HG03108 (cell line): ENCODE measurements around the gene CD300LD.
"Not testable (repeated sequence)": the region's sequence is repeated elsewhere in the genome, so short reads cannot be mapped to it uniquely, and the experiment has no call there.

Source experiments
- ATAC-seq: cut with Tn5 transposase; IDR thresholded peaks from one replicate; pipeline ENCODE4 v1.9.1; 2021; ENCODE audit warnings: moderate library complexity; ENCODE audit not compliant: unreplicated experiment

Gene CD300LD

DNA sequence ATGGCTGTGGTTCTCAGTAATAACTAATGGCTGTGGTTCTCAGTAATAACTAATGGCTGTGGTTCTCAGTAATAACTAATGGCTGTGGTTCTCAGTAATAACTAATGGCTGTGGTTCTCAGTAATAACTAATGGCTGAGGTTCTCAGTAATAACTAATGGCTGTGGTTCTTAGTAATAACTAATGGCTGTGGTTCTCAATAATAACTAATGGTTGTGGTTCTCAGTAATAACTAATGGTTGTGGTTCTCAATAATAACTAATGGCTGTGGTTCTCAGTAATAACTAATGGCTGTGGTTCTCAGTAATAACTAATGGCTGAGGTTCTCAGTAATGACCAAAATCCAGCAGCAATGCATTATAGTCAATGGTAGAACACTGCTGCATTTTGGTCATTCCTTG, 18.4 kb downstream of the CD300LD start:
- not testable (repeated sequence) for ATAC-seq

DNA sequence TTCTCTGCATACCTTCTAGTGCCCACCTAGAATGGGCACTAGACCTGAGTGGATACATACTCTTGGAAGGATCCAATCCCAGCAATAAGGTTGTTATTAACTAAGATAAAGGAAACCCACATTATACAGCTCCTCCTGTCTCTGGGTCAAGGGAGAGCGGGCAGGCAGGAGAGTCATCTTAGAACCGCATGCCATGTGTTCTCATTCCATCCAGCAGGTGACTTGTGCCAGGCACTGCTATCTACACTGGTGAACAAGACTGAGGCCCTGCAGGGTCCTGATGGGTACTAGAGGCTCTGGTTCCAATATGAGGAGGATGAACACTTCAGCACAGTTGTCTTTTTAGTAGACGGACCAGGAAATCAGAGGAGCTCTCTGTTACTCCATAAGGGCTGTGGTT, 18.9 kb downstream of the CD300LD start:
- ATAC-seq, result no peak

DNA sequence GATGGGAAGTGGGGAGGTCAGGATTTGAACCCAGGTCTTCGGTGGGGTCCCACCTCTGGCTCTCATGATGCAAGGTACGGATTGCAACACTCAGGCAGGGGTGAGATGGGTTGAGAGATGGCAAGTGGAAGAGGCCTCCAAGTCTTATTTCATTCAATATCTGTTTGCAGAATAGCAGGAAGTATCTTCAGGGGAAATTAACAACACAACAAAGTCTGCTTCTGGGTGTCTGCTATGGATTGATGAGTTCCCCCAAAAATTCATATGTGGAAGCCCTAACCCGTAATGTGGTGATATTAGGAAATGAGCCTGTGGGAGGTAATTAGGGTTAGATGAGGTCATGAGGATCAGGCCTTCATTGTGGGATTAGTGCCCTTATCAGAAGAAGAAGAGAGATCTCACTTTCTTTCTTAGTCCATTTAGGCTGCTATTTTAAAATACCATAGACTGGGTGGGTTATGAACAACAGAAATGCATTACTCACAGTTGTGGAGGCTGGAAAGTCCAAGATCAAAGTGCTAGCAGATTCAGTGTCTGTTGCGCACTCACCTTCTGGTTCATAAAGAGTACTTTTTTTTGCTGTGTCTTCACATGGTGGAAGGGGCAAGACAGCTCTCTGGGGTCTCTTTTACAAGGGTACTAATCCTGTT, 20.3 kb downstream of the CD300LD start:
- no peak for ATAC-seq

DNA sequence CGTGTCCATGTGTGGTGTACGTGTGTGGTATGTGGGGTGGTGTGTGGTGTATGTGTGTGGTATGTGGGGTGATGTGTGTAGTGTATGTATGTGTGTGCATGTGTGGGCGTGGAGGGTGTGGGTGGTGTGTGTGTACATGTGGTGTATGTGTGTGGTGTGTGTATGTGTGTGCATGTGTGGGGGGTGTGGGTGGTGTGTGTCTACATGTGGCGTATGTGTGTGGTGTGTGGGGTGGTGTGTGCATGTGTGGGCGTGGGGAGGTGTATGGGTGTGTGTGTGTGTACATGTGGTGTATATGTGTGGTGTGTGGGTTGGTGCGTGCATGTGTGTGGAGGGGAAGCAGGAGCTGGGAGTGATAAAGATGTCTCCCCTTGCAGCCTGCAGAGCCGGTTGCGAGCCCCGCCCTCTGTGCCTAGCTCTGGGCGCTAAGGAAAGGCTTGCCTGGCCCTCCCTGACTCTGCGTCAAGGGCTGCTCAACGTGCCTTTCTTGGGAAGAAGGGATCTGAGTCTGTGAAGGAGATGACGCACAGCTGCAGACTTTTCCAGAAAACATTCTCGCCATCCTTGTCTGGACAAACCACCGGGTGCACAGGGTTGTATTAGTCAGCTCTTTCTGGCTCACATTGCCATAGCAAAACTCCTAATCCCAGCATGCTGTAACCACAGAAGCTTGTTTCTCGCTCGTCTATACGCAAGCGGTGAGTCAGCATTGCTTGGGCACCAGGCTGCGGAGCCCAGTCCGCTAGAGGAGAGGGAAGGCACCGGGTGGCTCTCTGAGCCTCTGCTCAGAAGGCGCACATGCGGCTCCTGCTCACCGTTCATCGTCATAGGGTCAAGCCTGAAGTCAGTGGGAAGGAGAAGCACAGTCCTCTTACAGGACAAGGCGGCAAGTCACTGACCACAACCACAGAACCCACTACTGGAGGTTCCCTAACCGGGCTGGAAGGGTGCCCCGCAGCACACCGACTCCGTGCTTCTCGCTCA, 22.8 kb downstream of the CD300LD start:
- no peak for ATAC-seq

DNA sequence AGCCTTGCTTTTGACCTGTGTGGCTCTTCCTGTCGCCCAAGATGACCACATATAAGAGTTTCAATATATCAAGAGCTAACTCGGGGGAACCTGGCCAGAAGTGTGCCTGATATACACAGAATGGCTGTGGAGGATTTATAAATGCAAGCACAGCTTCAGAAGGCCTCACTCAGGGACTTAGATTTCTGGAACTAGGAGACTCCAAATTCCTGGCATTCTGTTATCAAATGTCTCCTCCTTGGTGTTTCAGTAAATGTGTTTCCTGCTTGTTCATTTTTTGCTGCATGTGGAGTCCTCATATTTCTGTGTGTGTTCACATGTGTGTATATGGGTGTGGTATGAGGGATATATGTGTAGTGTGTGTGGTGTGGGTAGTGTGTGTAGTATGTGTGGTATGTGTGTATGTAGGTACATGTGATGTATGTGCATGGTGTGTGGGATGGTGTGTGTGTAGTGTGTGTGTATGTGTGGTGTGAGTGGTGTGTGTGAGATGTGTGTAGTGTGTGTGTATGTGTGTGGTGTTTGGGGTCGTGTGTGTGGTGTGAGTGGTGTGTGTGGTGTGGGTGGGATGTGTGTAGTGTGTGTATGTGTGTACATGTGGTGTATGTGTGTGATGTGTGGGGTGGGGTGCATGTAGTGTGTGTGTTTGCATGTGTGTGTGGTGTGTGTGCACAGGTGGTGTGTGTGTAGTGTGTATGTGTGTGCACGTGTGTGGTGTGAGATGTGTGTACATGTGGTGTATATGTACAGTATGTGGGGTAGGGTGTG, 23.8 kb downstream of the CD300LD start:
- ATAC-seq, result no peak

DNA sequence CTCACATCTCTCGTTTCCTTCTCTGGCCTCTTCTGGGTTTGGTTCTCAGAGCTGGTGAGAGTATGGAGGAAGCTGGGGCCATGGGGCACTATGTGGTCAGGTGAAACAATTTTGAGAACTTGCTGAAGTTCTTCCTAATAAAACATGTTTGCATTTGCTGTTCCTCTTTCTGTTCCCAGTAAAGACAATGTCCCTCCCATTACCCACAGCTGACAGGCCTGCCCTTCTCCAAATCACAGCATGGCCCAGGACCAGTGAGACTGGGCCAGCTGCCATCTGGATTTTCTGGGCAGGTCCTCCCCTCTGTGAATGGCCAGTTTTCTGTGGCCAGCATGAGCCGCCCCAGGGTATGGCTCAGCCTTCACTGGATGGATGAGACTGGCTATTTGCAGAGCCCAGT, 24.7 kb downstream of the CD300LD start, which contains the start of gene CD300H:
TSS of gene CD300H (minus strand) at position 113 of the 400 bp plus-strand sequence.
- ATAC-seq, result no peak

DNA sequence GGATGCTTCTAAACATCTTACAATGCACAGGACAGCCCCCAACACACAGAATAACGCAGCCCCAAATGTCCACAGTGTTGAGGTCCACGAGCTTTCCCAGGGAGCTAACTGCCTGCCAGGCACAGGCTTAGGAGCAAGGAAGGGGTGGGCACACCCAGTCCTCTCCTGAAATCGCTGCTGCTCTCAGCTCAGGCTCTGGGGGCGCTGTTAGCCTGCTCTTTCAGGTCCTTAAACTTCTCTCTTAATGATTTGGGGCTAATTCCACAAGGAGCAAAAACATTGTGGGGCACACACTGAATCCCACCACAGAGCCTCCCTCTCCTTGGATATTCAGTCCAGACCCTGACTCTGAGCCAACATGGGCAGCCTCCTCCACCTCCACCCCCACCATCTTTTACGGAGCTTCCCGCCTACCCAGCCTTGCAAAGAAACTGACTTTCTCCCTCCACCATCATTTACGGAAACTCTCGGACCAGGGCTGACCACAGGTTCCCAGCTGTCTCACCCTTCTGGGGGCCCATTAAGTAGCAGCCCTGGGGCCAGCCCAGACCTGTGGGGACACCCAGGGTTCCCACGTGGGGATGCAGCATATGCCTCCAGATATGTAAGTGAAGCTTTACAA, 25.8 kb downstream of the CD300LD start:
- no peak for ATAC-seq

DNA sequence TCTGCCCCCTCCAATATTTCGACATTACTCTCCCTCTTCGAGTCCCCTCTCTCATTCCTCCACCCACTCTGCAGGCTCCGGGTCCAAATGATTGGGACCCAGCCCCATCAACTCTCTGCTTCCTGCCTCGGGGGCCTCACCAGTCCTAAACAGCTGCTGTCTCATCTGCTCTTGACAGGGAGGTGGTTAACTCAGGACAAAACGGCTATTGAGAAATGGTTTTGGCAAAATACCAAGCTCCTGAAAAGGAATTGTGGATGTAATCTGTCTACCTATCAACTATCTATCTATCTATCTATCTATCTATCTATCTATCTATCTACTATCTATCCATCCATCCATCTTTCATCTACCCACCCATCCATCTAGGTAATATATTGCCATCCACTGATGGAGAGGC, 27.0 kb downstream of the CD300LD start:
- no peak for ATAC-seq

DNA sequence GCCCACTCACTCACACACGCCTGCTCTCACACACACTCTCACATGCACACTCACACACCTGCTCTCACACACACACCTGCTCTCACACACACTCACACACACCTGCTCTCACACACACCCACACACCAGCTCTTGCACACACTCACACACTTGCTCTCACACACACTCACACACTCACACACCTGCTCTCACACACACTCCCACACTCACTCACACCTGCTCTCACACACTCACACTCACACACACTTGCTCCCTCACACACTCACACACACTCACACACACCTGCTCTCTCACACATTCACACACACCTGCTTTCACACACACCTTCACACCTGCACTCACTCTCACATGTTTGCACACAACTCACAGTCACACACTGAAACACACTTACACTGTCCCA, 28.7 kb downstream of the CD300LD start:
- no peak for ATAC-seq

DNA sequence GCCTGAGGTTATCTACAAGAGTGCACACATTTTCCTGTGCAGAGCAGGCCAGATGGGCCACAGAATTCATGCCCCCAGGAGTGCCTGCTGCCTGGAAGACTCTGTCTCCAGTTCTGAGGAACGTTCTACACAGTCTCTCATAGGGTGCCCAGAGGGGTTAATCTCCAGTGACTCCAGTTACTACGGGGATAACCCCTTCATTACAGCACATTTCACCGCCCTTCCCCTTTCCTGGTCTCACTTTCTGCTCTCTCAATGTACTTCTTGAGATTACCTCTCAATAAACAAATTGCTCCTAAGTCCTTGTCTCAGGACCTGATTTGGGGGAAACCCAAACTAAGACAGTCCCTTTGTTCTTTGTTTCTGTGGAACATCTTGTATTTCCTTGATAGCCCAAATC, 30.5 kb downstream of the CD300LD start:
- no peak for ATAC-seq

DNA sequence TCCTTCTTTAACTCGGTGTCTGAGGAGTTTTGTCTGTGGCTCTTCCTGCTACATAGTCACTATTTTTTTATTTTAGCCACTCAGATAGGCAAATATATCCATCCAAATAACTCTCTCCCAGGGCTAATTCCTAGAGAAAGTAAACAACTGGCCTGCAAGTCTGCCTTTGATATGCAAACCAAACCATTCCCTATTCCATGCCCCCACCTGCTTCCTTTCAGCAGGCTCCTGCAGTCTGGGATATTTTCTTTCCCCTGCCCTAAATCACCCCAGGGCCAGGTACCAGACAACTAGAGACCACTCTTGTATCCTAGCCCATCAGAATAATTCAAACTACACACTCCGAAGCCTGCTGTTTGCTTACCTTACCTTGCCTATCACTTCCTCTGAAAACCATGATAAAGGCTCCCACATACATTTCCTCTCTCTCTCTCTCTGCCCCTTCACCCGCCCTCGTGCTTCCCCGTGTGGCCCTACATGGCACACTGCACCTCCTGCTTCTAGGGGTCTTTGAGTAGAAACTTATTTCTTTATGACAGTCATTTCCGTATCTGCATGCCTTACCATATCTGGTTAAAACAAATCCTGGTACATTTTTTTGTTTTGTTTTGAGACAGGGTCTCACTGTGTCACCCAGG, 33.1 kb downstream of the CD300LD start:
- no peak for ATAC-seq

DNA sequence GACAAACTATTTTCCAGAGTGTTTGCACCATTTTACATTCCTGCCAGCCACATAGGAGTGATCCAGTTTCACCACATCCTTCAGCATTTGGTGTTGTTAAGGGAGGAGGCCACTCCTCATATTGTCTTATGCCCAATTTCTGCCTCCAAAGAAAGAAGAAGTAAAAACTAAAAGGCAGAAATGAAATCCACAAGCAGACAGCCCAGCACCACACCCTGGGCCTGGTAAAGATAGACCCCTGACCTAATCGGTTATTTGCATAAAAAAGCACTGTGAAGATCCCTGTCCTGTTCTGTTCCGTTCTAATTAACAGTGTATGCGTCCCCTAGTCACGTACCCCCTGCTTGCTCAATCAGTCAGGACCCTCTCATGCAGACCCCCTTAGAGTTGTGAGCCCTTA, 33.7 kb downstream of the CD300LD start:
- not testable (repeated sequence) for ATAC-seq

DNA sequence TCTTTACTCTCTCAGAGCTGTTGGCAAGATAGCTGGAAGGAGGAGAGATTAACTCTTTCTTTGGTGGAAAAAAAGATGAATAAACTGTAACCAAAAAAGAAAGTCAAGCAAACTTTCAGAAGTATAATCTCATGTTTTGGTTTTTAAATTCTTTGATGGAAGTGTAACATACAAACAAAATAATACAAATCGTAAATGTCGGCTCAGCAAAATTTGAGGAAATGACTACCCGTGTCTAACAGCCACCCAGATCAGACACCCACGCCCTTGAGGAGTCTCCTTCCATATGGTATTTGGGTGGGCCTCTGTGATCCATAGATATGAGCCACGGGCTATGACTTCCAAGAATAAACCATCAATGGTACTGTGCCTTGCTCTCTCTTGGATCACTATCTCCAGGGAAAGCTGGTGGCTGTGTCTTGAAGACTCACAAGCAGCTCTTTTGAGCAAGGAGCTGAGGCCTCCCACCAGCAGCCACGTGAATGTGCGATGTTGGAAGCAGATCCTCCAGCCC, 36.6 kb downstream of the CD300LD start:
- no peak for ATAC-seq

DNA sequence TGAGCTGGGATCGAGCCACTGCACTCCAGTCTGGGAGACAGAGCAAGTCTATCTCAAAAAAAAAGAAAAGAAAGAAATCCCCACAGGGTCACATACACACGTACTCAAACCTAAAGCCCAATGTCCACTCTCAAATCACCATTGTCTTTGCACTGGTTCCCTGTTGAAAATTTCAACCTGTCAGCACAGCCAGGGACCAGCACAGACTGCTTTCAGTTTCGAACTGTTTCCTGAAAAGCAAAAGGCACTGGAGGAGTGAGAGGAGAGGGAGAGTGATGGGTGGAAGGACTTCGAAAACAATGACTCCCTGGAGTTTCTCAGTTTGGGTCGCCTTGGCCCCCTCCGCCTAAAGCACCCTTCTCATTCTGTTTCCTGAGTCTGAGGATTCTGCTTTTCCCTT, 37.2 kb downstream of the CD300LD start:
- ATAC-seq, result no peak

DNA sequence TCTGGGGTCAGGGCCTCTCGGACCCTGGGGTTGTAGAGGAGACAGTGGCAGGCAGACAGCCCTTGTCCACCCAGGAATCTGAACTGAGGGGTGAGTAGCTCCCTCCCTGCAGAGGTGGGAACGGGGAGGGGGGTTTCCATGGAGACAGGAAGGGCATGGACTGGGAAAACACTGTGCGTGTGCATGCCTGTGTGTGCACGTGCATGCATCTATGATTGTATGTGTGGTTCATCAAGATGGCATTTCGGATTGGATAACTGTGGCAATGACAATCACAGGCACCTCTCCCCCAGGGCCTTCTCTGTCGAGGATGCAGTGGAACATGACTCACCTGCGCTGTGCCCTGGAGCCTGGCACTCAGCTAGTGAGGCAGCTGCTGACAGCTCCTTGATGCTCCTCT, 40.0 kb downstream of the CD300LD start:
- ATAC-seq, result no peak

DNA sequence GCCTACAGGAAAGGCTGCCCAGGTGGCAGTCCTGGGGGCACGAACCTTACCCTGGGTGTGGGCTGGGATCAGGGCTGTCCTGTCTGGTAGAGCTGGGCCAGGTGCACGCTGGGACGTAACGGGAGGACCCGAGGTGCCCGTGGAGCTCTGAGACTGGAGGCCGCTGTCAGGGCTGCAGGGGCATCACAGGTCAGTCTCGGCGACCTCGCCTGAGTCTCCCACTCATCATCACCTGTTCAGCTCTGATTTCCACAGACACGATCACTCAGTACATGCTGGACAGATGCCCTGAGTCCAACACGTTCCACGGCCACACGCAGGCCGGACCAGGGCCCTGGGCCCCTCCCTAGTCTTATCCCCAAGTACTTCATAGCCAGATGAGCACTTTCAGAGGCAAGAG, 41.5 kb downstream of the CD300LD start:
- ATAC-seq, result no peak

DNA sequence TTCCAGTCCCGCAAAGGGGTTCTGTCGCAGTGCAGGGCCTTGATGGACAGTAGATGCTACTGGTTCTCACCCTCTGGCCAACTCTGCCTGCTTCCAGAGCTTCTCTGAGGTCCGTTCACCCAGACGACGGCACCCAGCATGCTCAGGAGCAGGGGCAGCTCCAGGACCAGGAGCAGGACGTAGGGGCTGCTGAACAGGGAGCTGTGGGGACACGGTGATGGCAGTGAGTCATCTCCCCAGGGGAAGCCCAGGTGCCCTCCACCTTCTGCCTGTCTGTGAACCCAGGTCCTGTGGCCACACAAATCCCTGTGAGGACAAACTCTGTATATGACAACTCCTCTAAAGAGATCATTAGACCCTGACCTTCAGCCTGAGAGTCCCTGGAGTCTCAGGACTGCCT, 42.7 kb downstream of the CD300LD start:
- no peak for ATAC-seq

DNA sequence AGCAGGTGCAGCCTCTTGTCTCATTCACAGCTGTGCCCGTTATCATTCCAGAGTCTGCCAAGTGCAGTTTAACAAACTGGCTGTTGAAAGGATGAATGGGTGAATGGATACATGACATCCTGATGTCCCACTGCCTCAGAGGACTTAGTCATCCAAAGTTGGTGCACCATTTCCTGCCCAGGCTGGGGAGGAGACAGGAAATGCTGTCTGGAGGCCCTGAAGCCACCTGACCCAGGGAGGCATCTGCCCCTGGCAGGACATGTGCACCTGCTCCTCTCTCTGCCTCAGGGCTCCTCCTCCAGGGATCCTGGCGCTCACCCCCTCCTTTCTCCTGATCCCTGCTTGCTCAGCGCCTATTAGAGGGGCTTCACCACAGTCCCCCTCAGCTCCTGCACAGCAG, 44.3 kb downstream of the CD300LD start:
- ATAC-seq, result no peak

DNA sequence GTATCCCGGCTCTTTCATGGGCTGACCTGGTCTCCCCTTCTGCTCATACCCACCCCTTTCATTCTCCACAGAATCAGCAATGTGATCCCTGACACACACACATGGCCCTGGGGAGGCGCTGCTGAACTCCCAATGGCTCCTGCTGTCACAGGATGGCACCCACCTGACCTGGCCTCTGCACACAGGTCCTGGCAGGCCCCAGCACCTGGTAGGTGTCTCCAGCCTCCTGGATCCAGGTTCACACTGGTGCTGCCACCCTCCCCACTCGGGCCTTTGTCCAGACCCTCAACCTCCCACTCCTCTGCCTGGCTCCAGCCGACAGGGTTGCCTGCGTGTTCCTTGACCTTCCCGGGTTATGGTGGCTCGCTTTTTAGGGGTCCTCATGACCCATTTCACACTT, 44.8 kb downstream of the CD300LD start:
- ATAC-seq, result no peak

DNA sequence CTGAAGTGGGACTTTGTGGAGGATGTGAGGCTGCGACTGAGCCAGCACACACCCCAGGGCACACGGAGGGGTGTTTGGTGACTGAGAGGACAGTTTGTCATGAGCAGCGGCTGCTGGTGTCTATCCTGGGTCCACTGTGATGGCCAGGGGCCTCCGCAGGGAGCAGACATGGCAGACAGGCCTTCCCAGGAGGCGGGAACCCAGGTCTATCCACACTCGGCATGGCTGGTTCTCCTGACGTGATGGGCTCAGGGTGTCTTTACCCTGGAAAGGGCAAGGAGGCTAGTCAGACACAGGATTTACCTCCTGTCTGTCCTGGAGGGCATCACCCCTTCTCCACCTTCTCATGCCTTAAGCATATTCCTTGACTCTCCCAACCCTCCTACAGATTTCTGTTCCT, 45.5 kb downstream of the CD300LD start:
- no peak for ATAC-seq
